A549 (cell line): ENCODE measurements around the gene GALNT8. TPM values are rescaled to one million over a fixed set of nuclear protein-coding genes. Genes with fewer than 3 reads are reported as not detected.

Source experiments
- ATAC-seq, 2 experiments: fragments of 200-7000 bp in 1 of 2; fragments of >200 bp in 1 of 2; cut with Nextera tagmentation in 1 of 2; cut with Tn5 transposase in 1 of 2; 3 replicates each; pipeline versions ENCODE4 v1.8.0 to v1.9.1; 2018 to 2020; ENCODE audit warnings: mild to moderate bottlenecking in 1 of 2, moderate library complexity in 1 of 2
- CTCF ChIA-PET: fragments of 300-600 bp; sonication (Branson Sonifier 250); formaldehyde crosslinking; extraction: SDS; loops from one replicate; lab custom pipeline; 2021; ENCODE audit warnings: antibody characterized with exemption, inconsistent platforms; lab: Yijun Ruan, JAX
- POLR2A ChIA-PET: fragments of 350-600 bp; formaldehyde crosslinking; extraction: SDS; loops from one replicate; lab custom pipeline; 2021; ENCODE audit warnings: antibody characterized with exemption, inconsistent platforms; lab: Yijun Ruan, JAX
- DNase-seq, 2 experiments: peaks; one replicate each; pipeline versions ENCODE4 v3.0.0 to v3.0.0-alpha.2; 2011 to 2016; ENCODE audit warnings: low read depth in 1 of 2, low spot score in 1 of 2
- FAIRE-seq: peaks from 2 replicates; lab custom pipeline; 2011; peaks lifted over from hg19 to GRCh38; lab: Jason Lieb, UNC
- H3K27ac ChIP-seq, 2 experiments: fragments of >200 bp; sonication (Bioruptor Twin); formaldehyde crosslinking; 3 replicates each; pipeline ENCODE4 v1.5.1; 2016 to 2017
- H3K4me1 ChIP-seq: fragments of >200 bp; sonication (Bioruptor Twin); formaldehyde crosslinking; 3 replicates; pipeline ENCODE4 v1.6.1; 2016
- H3K4me2 ChIP-seq: fragments of >200 bp; sonication (Bioruptor Twin); formaldehyde crosslinking; 3 replicates; pipeline ENCODE4 v1.6.1; 2016
- H3K4me3 ChIP-seq: fragments of >200 bp; sonication (Bioruptor Twin); formaldehyde crosslinking; 3 replicates; pipeline ENCODE4 v1.5.1; 2016
- H3K9me3 ChIP-seq: fragments of >200 bp; sonication (Bioruptor Twin); formaldehyde crosslinking; 3 replicates; pipeline ENCODE4 v1.6.1; 2016
- ATOH8 ChIP-seq: fragments of 250-450 bp; sonication (Bioruptor Pico); IDR thresholded peaks from 2 replicates; pipeline ENCODE4 v1.5.0; 2020; ENCODE audit warnings: low read depth, mild to moderate bottlenecking, moderate library complexity
- CBX2 ChIP-seq: fragments of 200-600 bp; sonication (generic); IDR thresholded peaks from 2 replicates; pipeline ENCODE4 v1.6.1; 2016; ENCODE audit warnings: low read depth, mild to moderate bottlenecking, borderline replicate concordance
- CBX8 ChIP-seq: fragments of 200-600 bp; sonication (generic); IDR thresholded peaks from 2 replicates; pipeline ENCODE4 v1.6.1; 2016
- EHMT2 ChIP-seq: fragments of 200-600 bp; sonication (generic); IDR thresholded peaks from 2 replicates; pipeline ENCODE4 v1.6.1; 2016; ENCODE audit warnings: antibody characterized with exemption, low read depth, mild to moderate bottlenecking, moderate library complexity
- EP300 ChIP-seq, 2 experiments: fragments of >200 bp; sonication (Bioruptor Twin); formaldehyde crosslinking; IDR thresholded peaks; 2 replicates in 1 of 2; 3 replicates in 1 of 2; pipeline ENCODE4 v1.6.1; 2016 to 2017
- FOSL2 ChIP-seq, 2 experiments: fragments of 450-650 bp in 1 of 2; fragments of >200 bp in 1 of 2; sonication (Bioruptor Twin) in 1 of 2; formaldehyde crosslinking; IDR thresholded peaks; 2 replicates each; pipeline versions ENCODE4 v1.5.0 to v1.6.1; 2016 to 2020; ENCODE audit warnings: mild to moderate bottlenecking in 1 of 2, moderate library complexity in 1 of 2
- HDAC2 ChIP-seq: fragments of 200-600 bp; sonication (generic); IDR thresholded peaks from 2 replicates; pipeline ENCODE4 v1.6.1; 2016
- HOXB5 ChIP-seq: fragments of 250-450 bp; sonication (Bioruptor Pico); IDR thresholded peaks from 2 replicates; pipeline ENCODE4 v1.5.0; 2020; ENCODE audit warnings: mild to moderate bottlenecking, moderate library complexity
- JUN ChIP-seq, 2 experiments: fragments of >200 bp; sonication (Bioruptor Twin); formaldehyde crosslinking; IDR thresholded peaks; 2 replicates in 1 of 2; 3 replicates in 1 of 2; pipeline ENCODE4 v1.6.1; 2016 to 2017
- KDM1A ChIP-seq: fragments of 200-600 bp; sonication (generic); IDR thresholded peaks from 2 replicates; pipeline ENCODE4 v1.6.1; 2016; ENCODE audit warnings: low read depth, mild to moderate bottlenecking
- KDM5A ChIP-seq: fragments of 200-600 bp; sonication (generic); IDR thresholded peaks from 2 replicates; pipeline ENCODE4 v1.6.1; 2016; ENCODE audit warnings: antibody characterized with exemption, mild to moderate bottlenecking
- MAFK ChIP-seq: fragments of 450-650 bp; IDR thresholded peaks from 2 replicates; pipeline ENCODE4 v1.6.1; 2014; ENCODE audit not compliant: partially characterized antibody
- MAZ ChIP-seq: fragments of 150-350 bp; IDR thresholded peaks from 2 replicates; pipeline ENCODE4 v1.6.1; 2014; ENCODE audit warnings: antibody characterized with exemption, low read depth, low read length, borderline replicate concordance
- NR3C1 ChIP-seq: fragments of >200 bp; sonication (Bioruptor Twin); formaldehyde crosslinking; IDR thresholded peaks from 3 replicates; pipeline ENCODE4 v1.6.1; 2017
- PBX3 ChIP-seq: IDR thresholded peaks from 2 replicates; pipeline ENCODE4 v1.6.1; 2012
- TFCP2L1 ChIP-seq: fragments of 250-450 bp; sonication (Bioruptor Pico); IDR thresholded peaks from 2 replicates; pipeline ENCODE4 v1.5.0; 2021; ENCODE audit warnings: mild to moderate bottlenecking
- TP53 ChIP-seq: fragments of 250-450 bp; sonication (Bioruptor Pico); IDR thresholded peaks from 2 replicates; pipeline ENCODE4 v1.5.0; 2021; ENCODE audit warnings: mild to moderate bottlenecking, moderate library complexity
- ZC3H11A ChIP-seq: fragments of 450-650 bp; IDR thresholded peaks from 2 replicates; pipeline ENCODE4 v1.6.1; 2014; ENCODE audit warnings: antibody characterized with exemption, mild to moderate bottlenecking
- ZFP36 ChIP-seq: fragments of 450-650 bp; IDR thresholded peaks from 2 replicates; pipeline ENCODE4 v1.6.1; 2014; ENCODE audit warnings: borderline replicate concordance; ENCODE audit not compliant: partially characterized antibody
- WGBS: methylation state at CpG from one replicate; pipeline ENCODE4 v1.1.6; 2017; ENCODE audit errors: missing lambda C conversion rate; 5-methylcytosine and 5-hydroxymethylcytosine counted together
- polyA plus RNA-seq, 4 experiments: library from polyadenylated mRNA; depleted of rRNA in 3 of 4; stranded (reverse); fragments of >200 nt; fragmentation: RNase III in 1 of 4; extraction: RNeasy Plus Mini Kit Qiagen cat#74134 plus additional on column Dnase treatment in 1 of 4; gene quantifications; 2 replicates in 3 of 4; 3 replicates in 1 of 4; pipeline ENCODE4 v1.2.3, GENCODE V29; 2011 to 2017
- TF ChIP-seq, protein P1 (sequence below): fragments of 150-350 bp; IDR thresholded peaks from 2 replicates; pipeline ENCODE4 v1.6.1; 2014; ENCODE audit warnings: low read depth, mild to moderate bottlenecking, low read length
- TF ChIP-seq, protein P2 (sequence below): fragments of 450-650 bp; IDR thresholded peaks from 2 replicates; pipeline ENCODE4 v1.6.1; 2014; ENCODE audit warnings: antibody characterized with exemption

Gene GALNT8
- polyA plus RNA-seq, 2 of the 4 experiments (the other 2 are of a cell fraction) = not detected

GRCh38 chr12:4813741-4814140, 93.5 kb downstream of the GALNT8 start:
- POLR2A ChIA-PET = no interaction called here
- 8% methylated on average over 5 of the region's 5 CpGs for WGBS
- CTCF ChIA-PET = interaction anchor here (0.7 to 1.8 kb wide), 4 partner anchors 10 to 44 kb away, joined by 3 to 6 read pairs (median 4); no protein-coding TSS in a partner anchor

GRCh38 chr12:4814485-4814884, 94.3 kb downstream of the GALNT8 start:
- WGBS = 10% methylated on average over 9 of the region's 9 CpGs
- ChIA-PET POLR2A (no interaction called here), CTCF (interaction anchor here (0.7 to 1.8 kb wide), 4 partner anchors 9 to 43 kb away, joined by 3 to 6 read pairs (median 4); no protein-coding TSS in a partner anchor)
- TF ChIP-seq KDM5A (no peak), CBX8 (no peak), MAFK (no peak), EHMT2 (no peak), CBX2 (no peak), ATOH8 (CRISPR knock-in tag) (no peak), MAZ (no peak), HOXB5 (CRISPR knock-in tag) (no peak), KDM1A (no peak), EP300 (IDR thresholded peaks at IDR 0.05) (no peak), ZC3H11A (no peak)
- no peaks in the 10 kb centered on the region for H3K9me3 ChIP-seq
- H3K4me3 ChIP-seq = no peak overlapping the region
- FAIRE-seq (no peak), DNase-seq (no peak), ATAC-seq (no peak)
- no peak overlapping the region for H3K27ac ChIP-seq
- H3K4me2 ChIP-seq = no peak overlapping the region
- H3K4me1 ChIP-seq = no peaks in the 10 kb centered on the region

More at GRCh38 chr12:4813741-4814140, 93.5 kb downstream of the GALNT8 start:
- no peak for FAIRE-seq
- no peak for ATAC-seq
- no peaks in the 10 kb centered on the region for H3K4me1 ChIP-seq
- no peak for DNase-seq
- no peak overlapping the region for H3K4me2 ChIP-seq
- H3K4me3 ChIP-seq = no peak overlapping the region
- TF ChIP-seq NR3C1 (no peak), HDAC2 (no peak), JUN (IDR thresholded peaks at IDR 0.05) (no peak)
- no peaks in the 10 kb centered on the region for H3K9me3 ChIP-seq
- no peak overlapping the region for H3K27ac ChIP-seq

GRCh38 chr12:4816744-4817525, 96.7 kb downstream of the GALNT8 start:
- Histone ChIP-seq H3K4me3 (no peak overlapping the region), H3K4me1 (no peaks in the 10 kb centered on the region), H3K9me3 (no peaks in the 10 kb centered on the region), H3K4me2 (no peak overlapping the region), H3K27ac (no peak overlapping the region)
- ChIA-PET POLR2A (no interaction called here), CTCF (interaction anchor here (0.7 to 1.3 kb wide), 2 partner anchors 38 to 1017 kb away, joined by 3 to 5 read pairs; no protein-coding TSS in a partner anchor)
- ATAC-seq (no peak), DNase-seq (no peak), FAIRE-seq (no peak)
- TF ChIP-seq TFCP2L1 (CRISPR knock-in tag) = no peak
- TF ChIP-seq FOSL2 (IDR thresholded peaks at IDR 0.05) = no peak
- no peak for TF ChIP-seq FOSL2 (CRISPR knock-in tag; IDR thresholded peaks at IDR 0.05)
- TF ChIP-seq, protein P1, sequence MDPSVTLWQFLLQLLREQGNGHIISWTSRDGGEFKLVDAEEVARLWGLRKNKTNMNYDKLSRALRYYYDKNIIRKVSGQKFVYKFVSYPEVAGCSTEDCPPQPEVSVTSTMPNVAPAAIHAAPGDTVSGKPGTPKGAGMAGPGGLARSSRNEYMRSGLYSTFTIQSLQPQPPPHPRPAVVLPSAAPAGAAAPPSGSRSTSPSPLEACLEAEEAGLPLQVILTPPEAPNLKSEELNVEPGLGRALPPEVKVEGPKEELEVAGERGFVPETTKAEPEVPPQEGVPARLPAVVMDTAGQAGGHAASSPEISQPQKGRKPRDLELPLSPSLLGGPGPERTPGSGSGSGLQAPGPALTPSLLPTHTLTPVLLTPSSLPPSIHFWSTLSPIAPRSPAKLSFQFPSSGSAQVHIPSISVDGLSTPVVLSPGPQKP = no peak
- TF ChIP-seq KDM5A = no peak
- no peak for TF ChIP-seq PBX3
- no peak for TF ChIP-seq TP53 (CRISPR knock-in tag)
- TF ChIP-seq ZFP36 = no peak
- TF ChIP-seq, protein P2, sequence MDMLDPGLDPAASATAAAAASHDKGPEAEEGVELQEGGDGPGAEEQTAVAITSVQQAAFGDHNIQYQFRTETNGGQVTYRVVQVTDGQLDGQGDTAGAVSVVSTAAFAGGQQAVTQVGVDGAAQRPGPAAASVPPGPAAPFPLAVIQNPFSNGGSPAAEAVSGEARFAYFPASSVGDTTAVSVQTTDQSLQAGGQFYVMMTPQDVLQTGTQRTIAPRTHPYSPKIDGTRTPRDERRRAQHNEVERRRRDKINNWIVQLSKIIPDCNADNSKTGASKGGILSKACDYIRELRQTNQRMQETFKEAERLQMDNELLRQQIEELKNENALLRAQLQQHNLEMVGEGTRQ = no peak
- WGBS = 58% methylated on average over 8 of the region's 8 CpGs
